K562 (cell line): ENCODE measurements around the gene PSMA8.
"Not testable (repeated sequence)": the region's sequence is repeated elsewhere in the genome, so short reads cannot be mapped to it uniquely, and the experiment has no call there.

Experiments used
- CTCF ChIP-seq, 3 experiments: IDR thresholded peaks in 2 of 3; conservative IDR thresholded peaks in 1 of 3; 2 replicates each; pipeline ENCODE4 v1.5.1; 2011 to 2012; ENCODE audit warnings: low read length in 3 of 3, mild to moderate bottlenecking in 3 of 3, control low read depth in 2 of 3, improper control_type of control experiment in 1 of 3, inconsistent platforms in 1 of 3, low read depth in 1 of 3, mixed read lengths in 1 of 3, moderate library complexity in 1 of 3; ENCODE audit not compliant: insufficient read depth in 2 of 3
- DIDO1 ChIP-seq: fragments of 450-650 bp; IDR thresholded peaks from 2 replicates; pipeline ENCODE4 v1.6.1; 2016; ENCODE audit warnings: low read depth, missing biosample characterization, missing genetic modification characterization
- MAFF ChIP-seq: IDR thresholded peaks from 2 replicates; pipeline ENCODE4 v1.6.1; 2012; ENCODE audit warnings: low read length, improper control_type of control experiment
- SMAD3 ChIP-seq: fragments of 450-650 bp; formaldehyde crosslinking; conservative IDR thresholded peaks from 2 replicates; pipeline ENCODE4 v1.4.0; 2020; ENCODE audit warnings: mild to moderate bottlenecking
- SMC3 ChIP-seq: conservative IDR thresholded peaks from 2 replicates; pipeline ENCODE4 v1.6.1; 2011; ENCODE audit warnings: low read depth, low read length, improper control_type of control experiment; ENCODE audit not compliant: insufficient read depth
- ZFP36 ChIP-seq: fragments of 150-350 bp; IDR thresholded peaks from 2 replicates; pipeline ENCODE4 v1.6.1; 2018; ENCODE audit warnings: low read length, low read depth; ENCODE audit not compliant: partially characterized antibody
- TF ChIP-seq, protein P1 (sequence below): fragments of 450-650 bp; IDR thresholded peaks from 2 replicates; pipeline ENCODE4 v1.6.1; 2018; ENCODE audit not compliant: partially characterized antibody
- TF ChIP-seq, protein P2 (sequence below): fragments of 450-650 bp; IDR thresholded peaks from 2 replicates; pipeline ENCODE4 v1.6.1; 2017; ENCODE audit warnings: mild to moderate bottlenecking, moderate library complexity

GRCh38 chr18:26121994-26122393 lies 11.7 kb upstream of the PSMA8 start:
- TF ChIP-seq, protein P1, sequence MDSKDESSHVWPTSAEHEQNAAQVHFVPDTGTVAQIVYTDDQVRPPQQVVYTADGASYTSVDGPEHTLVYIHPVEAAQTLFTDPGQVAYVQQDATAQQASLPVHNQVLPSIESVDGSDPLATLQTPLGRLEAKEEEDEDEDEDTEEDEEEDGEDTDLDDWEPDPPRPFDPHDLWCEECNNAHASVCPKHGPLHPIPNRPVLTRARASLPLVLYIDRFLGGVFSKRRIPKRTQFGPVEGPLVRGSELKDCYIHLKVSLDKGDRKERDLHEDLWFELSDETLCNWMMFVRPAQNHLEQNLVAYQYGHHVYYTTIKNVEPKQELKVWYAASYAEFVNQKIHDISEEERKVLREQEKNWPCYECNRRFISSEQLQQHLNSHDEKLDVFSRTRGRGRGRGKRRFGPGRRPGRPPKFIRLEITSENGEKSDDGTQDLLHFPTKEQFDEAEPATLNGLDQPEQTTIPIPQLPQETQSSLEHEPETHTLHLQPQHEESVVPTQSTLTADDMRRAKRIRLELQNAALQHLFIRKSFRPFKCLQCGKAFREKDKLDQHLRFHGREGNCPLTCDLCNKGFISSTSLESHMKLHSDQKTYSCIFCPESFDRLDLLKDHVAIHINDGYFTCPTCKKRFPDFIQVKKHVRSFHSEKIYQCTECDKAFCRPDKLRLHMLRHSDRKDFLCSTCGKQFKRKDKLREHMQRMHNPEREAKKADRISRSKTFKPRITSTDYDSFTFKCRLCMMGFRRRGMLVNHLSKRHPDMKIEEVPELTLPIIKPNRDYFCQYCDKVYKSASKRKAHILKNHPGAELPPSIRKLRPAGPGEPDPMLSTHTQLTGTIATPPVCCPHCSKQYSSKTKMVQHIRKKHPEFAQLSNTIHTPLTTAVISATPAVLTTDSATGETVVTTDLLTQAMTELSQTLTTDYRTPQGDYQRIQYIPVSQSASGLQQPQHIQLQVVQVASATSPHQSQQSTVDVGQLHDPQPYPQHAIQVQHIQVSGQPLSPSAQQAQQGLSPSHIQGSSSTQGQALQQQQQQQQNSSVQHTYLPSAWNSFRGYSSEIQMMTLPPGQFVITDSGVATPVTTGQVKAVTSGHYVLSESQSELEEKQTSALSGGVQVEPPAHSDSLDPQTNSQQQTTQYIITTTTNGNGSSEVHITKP = not testable (repeated sequence)
- TF ChIP-seq, protein P2, sequence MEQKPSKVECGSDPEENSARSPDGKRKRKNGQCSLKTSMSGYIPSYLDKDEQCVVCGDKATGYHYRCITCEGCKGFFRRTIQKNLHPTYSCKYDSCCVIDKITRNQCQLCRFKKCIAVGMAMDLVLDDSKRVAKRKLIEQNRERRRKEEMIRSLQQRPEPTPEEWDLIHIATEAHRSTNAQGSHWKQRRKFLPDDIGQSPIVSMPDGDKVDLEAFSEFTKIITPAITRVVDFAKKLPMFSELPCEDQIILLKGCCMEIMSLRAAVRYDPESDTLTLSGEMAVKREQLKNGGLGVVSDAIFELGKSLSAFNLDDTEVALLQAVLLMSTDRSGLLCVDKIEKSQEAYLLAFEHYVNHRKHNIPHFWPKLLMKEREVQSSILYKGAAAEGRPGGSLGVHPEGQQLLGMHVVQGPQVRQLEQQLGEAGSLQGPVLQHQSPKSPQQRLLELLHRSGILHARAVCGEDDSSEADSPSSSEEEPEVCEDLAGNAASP = not testable (repeated sequence)
- TF ChIP-seq MAFF = 0 out of 2 replicates have a peak, but pooled peaks have one; percentile 10
- not testable (repeated sequence) for TF ChIP-seq SMC3; ZFP36; DIDO1; SMAD3; CTCF (IDR thresholded peaks at IDR 0.05 in 2 of 3, conservative IDR thresholded peaks at IDR 0.05 in 1 of 3; ENCODE audit: insufficient read depth in 2 of 3, low read depth in 1 of 3, low read length in 3 of 3)
